Activated CD4-positive, alpha-beta T cell treated with anti-CD3 and anti-CD28 coated beads for 24 hours (primary cell): ENCODE data around the gene RELN.
"Not testable (repeated sequence)": the region's sequence is repeated elsewhere in the genome, so short reads cannot be mapped to it uniquely, and the experiment has no call there.

Experiments used
- DNase-seq, 2 donors: peaks; one replicate each; pipeline ENCODE4 v3.0.0-alpha.2; 2020; ENCODE audit warnings: low read depth in 2 of 2

The RELN gene

GRCh38 chr7:103941976-103942375 lies 47.5 kb downstream of the RELN start:
- no peak for DNase-seq

GRCh38 chr7:103940382-103941268 lies 48.8 kb downstream of the RELN start:
- DNase-seq, result no peak

- DNase-seq, result no peak
Measured at GRCh38 chr7:103937680-103938079, 51.8 kb downstream of the RELN start.

- no peak for DNase-seq
Measured at GRCh38 chr7:103936558-103936957, 52.9 kb downstream of the RELN start.

- DNase-seq, result no peak
Measured at GRCh38 chr7:103934508-103934907, 55.0 kb downstream of the RELN start.

- no peak for DNase-seq
Measured at GRCh38 chr7:103932389-103932788, 57.1 kb downstream of the RELN start.

GRCh38 chr7:103929901-103930311 lies 59.6 kb downstream of the RELN start:
- DNase-seq, result no peak

- DNase-seq, result no peak
Measured at GRCh38 chr7:103928581-103928980, 60.9 kb downstream of the RELN start.

- DNase-seq, result no peak
Measured at GRCh38 chr7:103924184-103924583, 65.3 kb downstream of the RELN start.

- DNase-seq, result no peak
Measured at GRCh38 chr7:103922407-103922806, 67.1 kb downstream of the RELN start.

GRCh38 chr7:103921692-103922091 lies 67.8 kb downstream of the RELN start:
- DNase-seq, result no peak

- DNase-seq, result no peak
Measured at GRCh38 chr7:103919272-103919868, 70.1 kb downstream of the RELN start.

GRCh38 chr7:103918631-103919271 lies 70.7 kb downstream of the RELN start:
- no peak for DNase-seq

- no peak for DNase-seq
Measured at GRCh38 chr7:103915680-103916357, 73.6 kb downstream of the RELN start.

- DNase-seq, result no peak
Measured at GRCh38 chr7:103914147-103914899, 75.1 kb downstream of the RELN start.

- no peak for DNase-seq
Measured at GRCh38 chr7:103912891-103913605, 76.4 kb downstream of the RELN start.

GRCh38 chr7:103911015-103911414 lies 78.4 kb downstream of the RELN start:
- DNase-seq, result not testable (repeated sequence)

- no peak for DNase-seq
Measured at GRCh38 chr7:103905997-103906396, 83.5 kb downstream of the RELN start.

GRCh38 chr7:103902917-103903316 lies 86.5 kb downstream of the RELN start:
- DNase-seq, result no peak

- DNase-seq, result not testable (repeated sequence)
Measured at GRCh38 chr7:103896826-103897225, 92.6 kb downstream of the RELN start.
